LNCaP clone FGC (cell line): Measurements from ENCODE around the gene MAML3.

Experiments
- DNase-seq: peaks from one replicate; pipeline ENCODE4 v3.0.0-alpha.2; 2011; ENCODE audit warnings: low read depth
- H3K4me3 ChIP-seq: 2 replicates; pipeline ENCODE4 v1.5.1; 2011; ENCODE audit warnings: mild to moderate bottlenecking, low read depth, low read length, control low read depth
- CTCF ChIP-seq: IDR thresholded peaks from 2 replicates; pipeline ENCODE4 v1.5.1; 2012; ENCODE audit warnings: mild to moderate bottlenecking; ENCODE audit not compliant: control insufficient read depth, insufficient read depth; ENCODE audit errors: extremely low read depth

Gene MAML3

GRCh38 chr4:139696491-139696890, 457.5 kb downstream of the MAML3 start:
- peak overlapping the region; percentile 27; the same call in 1 of the 2 replicates for H3K4me3 ChIP-seq
- TF ChIP-seq CTCF, result no peak
- peak; percentile 71 for DNase-seq

- DNase-seq, result no peak
- TF ChIP-seq CTCF, result no peak
- no peak overlapping the region for H3K4me3 ChIP-seq
Measured at GRCh38 chr4:139694522-139695107, 459.4 kb downstream of the MAML3 start.

- TF ChIP-seq CTCF, result no peak
- H3K4me3 ChIP-seq, result no peak overlapping the region
- DNase-seq, result no peak
Measured at GRCh38 chr4:139692309-139693012, 461.5 kb downstream of the MAML3 start.

GRCh38 chr4:139690419-139690818, 463.6 kb downstream of the MAML3 start:
- no peak for TF ChIP-seq CTCF
- no peak overlapping the region for H3K4me3 ChIP-seq
- DNase-seq, result no peak

- DNase-seq, result no peak
- H3K4me3 ChIP-seq, result no peak overlapping the region
- no peak for TF ChIP-seq CTCF
Measured at GRCh38 chr4:139689093-139689722, 464.8 kb downstream of the MAML3 start.

- no peak for DNase-seq
- no peak for TF ChIP-seq CTCF
Measured at GRCh38 chr4:139686988-139687387, 467.0 kb downstream of the MAML3 start.

More at GRCh38 chr4:139686988-139687387, 467.0 kb downstream of the MAML3 start:
- H3K4me3 ChIP-seq, result no peak overlapping the region
